IMR-90 (cell line): ENCODE data around the gene SMC1B.

Experiments
- RCOR1 ChIP-seq: IDR thresholded peaks from 2 replicates; pipeline ENCODE4 v1.6.1; 2012; ENCODE audit warnings: mild to moderate bottlenecking, low read length, improper control_type of control experiment; ENCODE audit not compliant: insufficient replicate concordance
- SMC3 ChIP-seq: fragments of 150-350 bp; IDR thresholded peaks from 2 replicates; pipeline ENCODE4 v1.6.1; 2016; ENCODE audit warnings: low read depth, mild to moderate bottlenecking, antibody characterized with exemption, low read length, moderate library complexity
- TF ChIP-seq, protein P1 (sequence below): conservative IDR thresholded peaks from 2 replicates; pipeline ENCODE4 v1.5.1; 2012; ENCODE audit warnings: mild to moderate bottlenecking, low read depth, low read length, improper control_type of control experiment

DNA sequence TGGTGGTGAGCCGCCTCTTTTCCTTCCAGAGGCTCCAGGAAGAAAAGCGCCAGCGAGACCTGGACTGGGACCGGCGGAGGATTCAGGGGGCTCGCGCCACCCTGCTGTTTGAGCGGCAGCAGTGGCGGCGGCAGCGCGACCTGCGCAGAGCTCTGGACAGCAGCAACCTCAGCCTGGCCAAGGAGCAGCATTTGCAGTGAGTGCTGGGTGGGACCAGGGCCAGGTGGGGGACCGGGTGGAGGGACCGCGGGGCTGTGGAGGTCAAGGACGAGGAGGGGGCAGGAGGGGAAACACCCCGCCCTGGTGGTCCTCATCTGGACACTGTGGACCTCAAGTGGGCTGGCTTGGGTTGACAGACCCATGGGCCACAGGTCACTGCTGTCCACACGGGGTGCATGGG is 17.5 kb upstream of the SMC1B start:
- TF ChIP-seq, protein P1, sequence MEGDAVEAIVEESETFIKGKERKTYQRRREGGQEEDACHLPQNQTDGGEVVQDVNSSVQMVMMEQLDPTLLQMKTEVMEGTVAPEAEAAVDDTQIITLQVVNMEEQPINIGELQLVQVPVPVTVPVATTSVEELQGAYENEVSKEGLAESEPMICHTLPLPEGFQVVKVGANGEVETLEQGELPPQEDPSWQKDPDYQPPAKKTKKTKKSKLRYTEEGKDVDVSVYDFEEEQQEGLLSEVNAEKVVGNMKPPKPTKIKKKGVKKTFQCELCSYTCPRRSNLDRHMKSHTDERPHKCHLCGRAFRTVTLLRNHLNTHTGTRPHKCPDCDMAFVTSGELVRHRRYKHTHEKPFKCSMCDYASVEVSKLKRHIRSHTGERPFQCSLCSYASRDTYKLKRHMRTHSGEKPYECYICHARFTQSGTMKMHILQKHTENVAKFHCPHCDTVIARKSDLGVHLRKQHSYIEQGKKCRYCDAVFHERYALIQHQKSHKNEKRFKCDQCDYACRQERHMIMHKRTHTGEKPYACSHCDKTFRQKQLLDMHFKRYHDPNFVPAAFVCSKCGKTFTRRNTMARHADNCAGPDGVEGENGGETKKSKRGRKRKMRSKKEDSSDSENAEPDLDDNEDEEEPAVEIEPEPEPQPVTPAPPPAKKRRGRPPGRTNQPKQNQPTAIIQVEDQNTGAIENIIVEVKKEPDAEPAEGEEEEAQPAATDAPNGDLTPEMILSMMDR: no peak
- no peak for TF ChIP-seq RCOR1
- TF ChIP-seq SMC3: no peak
